GM03348 (cell line): ENCODE data around the gene THTPA.

Source experiments
- DNase-seq: peaks from one replicate; pipeline ENCODE4 v3.0.0; 2012; ENCODE audit warnings: low spot score

The THTPA gene

GRCh38 chr14:23551266-23552028 lies 4.6 kb upstream of the THTPA start, which contains the start of gene ZFHX2:
Gene ZFHX2, minus strand, starts transcription at chr14:23551765. Its CDS starts 16,440 bp downstream, at chr14:23535325.
- DNase-seq, result peak; percentile 91

- no peak for DNase-seq
Measured at GRCh38 chr14:23555533-23555881, 564 bp upstream of the THTPA start.

- no peak for DNase-seq
Measured at GRCh38 chr14:23556700-23557440, 799 bp downstream of the THTPA start.

- DNase-seq, result no peak
Measured at GRCh38 chr14:23557521-23557920, 1.4 kb downstream of the THTPA start.

- no peak for DNase-seq
Measured at GRCh38 chr14:23557946-23558345, 1.9 kb downstream of the THTPA start.

- no peak for DNase-seq
Measured at GRCh38 chr14:23558346-23559009, 2.4 kb downstream of the THTPA start.

- DNase-seq, result peak; percentile 82
Measured at GRCh38 chr14:23559010-23559925, 3.2 kb downstream of the THTPA start.

- no peak for DNase-seq
Measured at GRCh38 chr14:23559926-23560520, 4.0 kb downstream of the THTPA start.

GRCh38 chr14:23561259-23561658 lies 5.2 kb downstream of the THTPA start:
- no peak for DNase-seq

- DNase-seq, result no peak
Measured at GRCh38 chr14:23561873-23562821, 6.1 kb downstream of the THTPA start.

- peak; percentile 77 for DNase-seq
Measured at GRCh38 chr14:23562822-23563472, 6.9 kb downstream of the THTPA start.

GRCh38 chr14:23563473-23564180 lies 7.6 kb downstream of the THTPA start:
- no peak for DNase-seq

GRCh38 chr14:23564181-23564812 lies 8.2 kb downstream of the THTPA start:
- no peak for DNase-seq

GRCh38 chr14:23564876-23565275 lies 8.8 kb downstream of the THTPA start:
- DNase-seq, result no peak

- no peak for DNase-seq
Measured at GRCh38 chr14:23565626-23566025, 9.6 kb downstream of the THTPA start.

GRCh38 chr14:23566112-23566777 lies 10.2 kb downstream of the THTPA start:
- DNase-seq, result no peak

- DNase-seq, result peak; percentile 62
Measured at GRCh38 chr14:23566778-23567185, 10.7 kb downstream of the THTPA start.
